Measurements from ENCODE around the gene DDRGK1.
"Not testable (repeated sequence)": the region's sequence is repeated elsewhere in the genome, so short reads cannot be mapped to it uniquely, and the experiment has no call there.

Gene DDRGK1

GRCh38 chr20:3224681-3225421 lies 20.4 kb upstream of the DDRGK1 start:
- no peak for DNase-seq (ENCODE audit: low read depth, low spot score)
- Histone ChIP-seq H3K36me3 (ENCODE audit: insufficient read depth, low read length) (peaks cover 17% of the 10 kb centered on the region; the same call in 1 of the 2 replicates), H3K4me3 (no peak overlapping the region), H3K9me3 (ENCODE audit: low read depth, low read length) (no peaks in the 10 kb centered on the region), H3K9ac (ENCODE audit: insufficient read length) (no peak overlapping the region), H3K27ac (no peak overlapping the region)
- TF ChIP-seq POLR2AphosphoS5 (IDR thresholded peaks at IDR 0.05; ENCODE audit: borderline replicate concordance, low read depth, low read length) (no peak), EZH2 (IDR thresholded peaks at IDR 0.05) (no peak), FOXP2 (optimal IDR thresholded peaks at IDR 0.05; ENCODE audit: control extremely low read depth, extremely low read length, insufficient read depth) (no peak)

- Histone ChIP-seq H3K36me3 (ENCODE audit: insufficient read depth, low read length) (peaks cover 17% of the 10 kb centered on the region; the same call in 1 of the 2 replicates), H3K9me3 (ENCODE audit: low read depth, low read length) (no peaks in the 10 kb centered on the region), H3K9ac (ENCODE audit: insufficient read length) (no peak overlapping the region), H3K27ac (no peak overlapping the region), H3K4me3 (no peak overlapping the region)
- no peak for DNase-seq (ENCODE audit: low read depth, low spot score)
- TF ChIP-seq FOXP2 (optimal IDR thresholded peaks at IDR 0.05; ENCODE audit: control extremely low read depth, extremely low read length, insufficient read depth) (no peak), POLR2AphosphoS5 (IDR thresholded peaks at IDR 0.05; ENCODE audit: borderline replicate concordance, low read depth, low read length) (no peak), EZH2 (IDR thresholded peaks at IDR 0.05) (no peak)
Measured at GRCh38 chr20:3223994-3224680, 19.7 kb upstream of the DDRGK1 start.

- Histone ChIP-seq H3K36me3 (ENCODE audit: insufficient read depth, low read length) (peaks cover 18% of the 10 kb centered on the region; the same call in 1 of the 2 replicates), H3K27ac (no peak overlapping the region), H3K9me3 (ENCODE audit: low read depth, low read length) (no peaks in the 10 kb centered on the region), H3K4me3 (no peak overlapping the region), H3K9ac (ENCODE audit: insufficient read length) (no peak overlapping the region)
- DNase-seq (ENCODE audit: low read depth, low spot score), result no peak
- TF ChIP-seq FOXP2 (optimal IDR thresholded peaks at IDR 0.05; ENCODE audit: control extremely low read depth, extremely low read length, insufficient read depth) (no peak), EZH2 (IDR thresholded peaks at IDR 0.05) (no peak), POLR2AphosphoS5 (IDR thresholded peaks at IDR 0.05; ENCODE audit: borderline replicate concordance, low read depth, low read length) (no peak)
Measured at GRCh38 chr20:3223651-3223993, 19.1 kb upstream of the DDRGK1 start.

GRCh38 chr20:3222635-3223600 lies 18.4 kb upstream of the DDRGK1 start:
- Histone ChIP-seq H3K4me3 (no peak overlapping the region), H3K36me3 (ENCODE audit: insufficient read depth, low read length) (peaks cover 19% of the 10 kb centered on the region; the same call in 1 of the 2 replicates), H3K9ac (ENCODE audit: insufficient read length) (no peak overlapping the region), H3K27ac (no peak overlapping the region), H3K9me3 (ENCODE audit: low read depth, low read length) (no peaks in the 10 kb centered on the region)
- DNase-seq (ENCODE audit: low read depth, low spot score), result no peak
- TF ChIP-seq FOXP2 (optimal IDR thresholded peaks at IDR 0.05; ENCODE audit: control extremely low read depth, extremely low read length, insufficient read depth), result no peak
- no peak for TF ChIP-seq EZH2 (IDR thresholded peaks at IDR 0.05)
- no peak for TF ChIP-seq POLR2AphosphoS5 (IDR thresholded peaks at IDR 0.05; ENCODE audit: borderline replicate concordance, low read depth, low read length)

GRCh38 chr20:3221398-3222226 lies 17.1 kb upstream of the DDRGK1 start:
- no peaks in the 10 kb centered on the region for H3K9me3 ChIP-seq (ENCODE audit: low read depth, low read length)
- peaks cover 19% of the 10 kb centered on the region; the same call in 1 of the 2 replicates for H3K36me3 ChIP-seq (ENCODE audit: insufficient read depth, low read length)
- DNase-seq (ENCODE audit: low read depth, low spot score), result no peak
- no peak overlapping the region for H3K4me3 ChIP-seq
- H3K27ac ChIP-seq, result no peak overlapping the region
- no peak overlapping the region for H3K9ac ChIP-seq (ENCODE audit: insufficient read length)
- TF ChIP-seq EZH2 (IDR thresholded peaks at IDR 0.05), result no peak
- no peak for TF ChIP-seq POLR2AphosphoS5 (IDR thresholded peaks at IDR 0.05; ENCODE audit: borderline replicate concordance, low read depth, low read length)
- no peak for TF ChIP-seq FOXP2 (optimal IDR thresholded peaks at IDR 0.05; ENCODE audit: control extremely low read depth, extremely low read length, insufficient read depth)

- no peak for DNase-seq (ENCODE audit: low read depth, low spot score)
- TF ChIP-seq FOXP2 (optimal IDR thresholded peaks at IDR 0.05; ENCODE audit: control extremely low read depth, extremely low read length, insufficient read depth), result no peak
- no peak for TF ChIP-seq EZH2 (IDR thresholded peaks at IDR 0.05)
- no peak; the same call in 1 of the 2 replicates for TF ChIP-seq POLR2AphosphoS5 (IDR thresholded peaks at IDR 0.05; ENCODE audit: borderline replicate concordance, low read depth, low read length)
- H3K9ac ChIP-seq (ENCODE audit: insufficient read length), result no peak overlapping the region
- no peak overlapping the region for H3K4me3 ChIP-seq
- no peak overlapping the region for H3K27ac ChIP-seq
- H3K9me3 ChIP-seq (ENCODE audit: low read depth, low read length), result no peaks in the 10 kb centered on the region
- H3K36me3 ChIP-seq (ENCODE audit: insufficient read depth, low read length), result peaks cover 36% of the 10 kb centered on the region
Measured at GRCh38 chr20:3218307-3218988, 14.0 kb upstream of the DDRGK1 start.

- not testable (repeated sequence) for H3K4me3 ChIP-seq; H3K9me3 ChIP-seq (ENCODE audit: low read depth, low read length); DNase-seq (ENCODE audit: low read depth, low spot score); H3K27ac ChIP-seq; H3K9ac ChIP-seq (ENCODE audit: insufficient read length)
- peaks cover 23% of the 10 kb centered on the region for H3K36me3 ChIP-seq (ENCODE audit: insufficient read depth, low read length)
Measured at GRCh38 chr20:3215359-3215917, 11.0 kb upstream of the DDRGK1 start.
